ENCODE results near the gene C17orf114.

Gene C17orf114

DNA sequence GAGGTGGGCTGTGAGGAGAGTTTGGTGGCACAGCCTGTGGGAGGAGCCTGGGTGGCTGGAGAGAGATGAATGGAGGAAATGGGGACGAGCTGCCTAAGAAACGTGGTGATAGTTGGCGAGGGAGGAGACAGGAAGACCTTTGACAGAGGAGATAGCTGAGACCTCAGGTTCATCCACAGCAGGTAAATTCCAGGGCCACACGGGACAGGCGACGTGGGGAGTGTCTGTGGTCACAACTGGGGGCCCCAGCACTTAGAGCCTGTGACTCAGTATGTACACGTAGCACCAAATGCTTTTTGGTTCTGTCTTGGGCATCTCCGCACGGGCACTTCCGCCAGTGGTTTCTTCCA, 38.7 kb upstream of the C17orf114 start (continued):
- TF ChIP-seq, protein P1, sequence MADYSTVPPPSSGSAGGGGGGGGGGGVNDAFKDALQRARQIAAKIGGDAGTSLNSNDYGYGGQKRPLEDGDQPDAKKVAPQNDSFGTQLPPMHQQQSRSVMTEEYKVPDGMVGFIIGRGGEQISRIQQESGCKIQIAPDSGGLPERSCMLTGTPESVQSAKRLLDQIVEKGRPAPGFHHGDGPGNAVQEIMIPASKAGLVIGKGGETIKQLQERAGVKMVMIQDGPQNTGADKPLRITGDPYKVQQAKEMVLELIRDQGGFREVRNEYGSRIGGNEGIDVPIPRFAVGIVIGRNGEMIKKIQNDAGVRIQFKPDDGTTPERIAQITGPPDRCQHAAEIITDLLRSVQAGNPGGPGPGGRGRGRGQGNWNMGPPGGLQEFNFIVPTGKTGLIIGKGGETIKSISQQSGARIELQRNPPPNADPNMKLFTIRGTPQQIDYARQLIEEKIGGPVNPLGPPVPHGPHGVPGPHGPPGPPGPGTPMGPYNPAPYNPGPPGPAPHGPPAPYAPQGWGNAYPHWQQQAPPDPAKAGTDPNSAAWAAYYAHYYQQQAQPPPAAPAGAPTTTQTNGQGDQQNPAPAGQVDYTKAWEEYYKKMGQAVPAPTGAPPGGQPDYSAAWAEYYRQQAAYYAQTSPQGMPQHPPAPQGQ (CRISPR knock-in tag; IDR thresholded peaks at IDR 0.05; ENCODE audit: borderline replicate concordance) = no peak

DNA sequence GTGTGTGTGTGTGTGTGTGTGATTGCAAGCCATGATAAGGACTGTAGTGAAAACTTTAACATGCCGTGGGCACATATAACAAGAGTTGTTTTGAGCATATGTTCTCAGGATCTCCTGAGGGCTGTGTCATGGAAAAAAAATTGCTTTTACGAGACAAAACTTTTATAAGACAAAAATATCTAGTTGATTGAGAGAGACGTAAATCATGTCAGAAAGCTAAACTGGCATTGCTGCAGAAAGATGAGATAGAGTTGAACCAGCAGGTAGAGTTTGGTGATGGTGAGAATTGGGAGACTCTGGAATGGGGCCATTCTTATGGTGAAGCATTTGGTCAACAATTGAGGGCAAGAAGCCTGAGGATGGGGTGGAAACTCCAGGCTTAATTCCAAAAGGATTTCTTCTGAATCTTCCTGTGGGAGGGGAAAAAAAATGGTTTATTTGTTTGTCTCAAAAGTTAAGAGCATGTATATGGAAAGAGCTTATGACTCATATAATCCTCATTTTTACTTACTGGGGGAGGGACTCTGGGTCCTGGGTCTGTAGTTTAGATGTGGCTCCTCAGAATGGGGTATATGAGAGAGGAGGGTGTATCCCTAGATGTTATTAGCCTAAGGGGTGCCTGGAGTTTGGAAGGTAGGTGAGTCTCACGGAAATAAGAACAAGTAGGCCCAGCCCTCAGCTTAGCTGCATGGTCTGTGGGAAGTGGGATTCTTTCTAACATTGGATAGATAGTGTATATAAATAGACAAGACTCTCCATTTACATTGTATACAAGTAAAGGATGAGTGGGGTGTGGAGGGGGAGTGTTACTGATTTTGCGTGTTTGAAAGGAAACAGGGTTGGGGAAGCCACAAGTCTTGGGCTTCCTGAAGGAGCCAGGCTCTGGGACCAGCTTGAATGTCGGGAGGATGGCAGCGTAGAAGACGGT, 38.1 kb upstream of the C17orf114 start:
- 95% methylated on average over 8 of the region's 8 CpGs for WGBS (ENCODE audit: low lambda C conversion rate)
- DNase-seq (ENCODE audit: low spot score) (no peak), ATAC-seq (no peak), FAIRE-seq (no peak)
- Histone ChIP-seq H3K27me3 (ENCODE audit: control insufficient read depth in 1 of 2, insufficient read depth in 2 of 2, low read length in 2 of 2) (no peaks in the 10 kb centered on the region), H3K4me2 (ENCODE audit: low read depth, low read length) (no peak overlapping the region), H3K27ac (ENCODE audit: extremely low read length, insufficient read depth, low read length) (no peak overlapping the region), H3K9me3 (ENCODE audit: low read length) (no peaks in the 10 kb centered on the region), H4K20me1 (ENCODE audit: insufficient read depth, low read length) (peaks cover 41% of the 10 kb centered on the region), H3K36me3 (replicated peaks in 1 of 2; ENCODE audit: control insufficient read depth in 1 of 2, insufficient read depth in 2 of 2, low read length in 2 of 2) (peaks cover 5 to 29% of the 10 kb centered on the region in 2 experiments; a peak in 4 of 5 replicates), H3K4me1 (ENCODE audit: insufficient read depth, low read length) (peaks cover 64% of the 10 kb centered on the region), H3K4me3 (replicated peaks in 1 of 3; ENCODE audit: insufficient read depth in 1 of 3, low read depth in 2 of 3, low read length in 3 of 3) (no peak overlapping the region), H3K9ac (ENCODE audit: insufficient read depth, low read depth, low read length) (no peak overlapping the region), H2AFZ (ENCODE audit: low read length) (no peak overlapping the region), H3K79me2 (ENCODE audit: insufficient read depth, low read length) (peaks cover 89% of the 10 kb centered on the region)
- intact Hi-C loops (cut with micrococcal nuclease; ENCODE audit: unreplicated experiment) (loop anchor here (10.0 kb wide), 1 partner anchor 45 kb away; no protein-coding TSS in a partner anchor), in situ Hi-C loops (cut with HindIII; ENCODE audit: extremely low pct_ligation_motif_present, low pct_unique_long_range_greater_than_20kb) (no loop called here)
- TF ChIP-seq, protein P2, sequence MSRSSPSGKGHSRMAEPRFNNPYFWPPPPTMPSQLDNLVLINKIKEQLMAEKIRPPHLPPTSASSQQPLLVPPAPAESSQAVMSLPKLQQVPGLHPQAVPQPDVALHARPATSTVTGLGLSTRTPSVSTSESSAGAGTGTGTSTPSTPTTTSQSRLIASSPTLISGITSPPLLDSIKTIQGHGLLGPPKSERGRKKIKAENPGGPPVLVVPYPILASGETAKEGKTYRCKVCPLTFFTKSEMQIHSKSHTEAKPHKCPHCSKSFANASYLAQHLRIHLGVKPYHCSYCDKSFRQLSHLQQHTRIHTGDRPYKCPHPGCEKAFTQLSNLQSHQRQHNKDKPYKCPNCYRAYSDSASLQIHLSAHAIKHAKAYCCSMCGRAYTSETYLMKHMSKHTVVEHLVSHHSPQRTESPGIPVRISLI (CRISPR knock-in tag; IDR thresholded peaks at IDR 0.05; ENCODE audit: borderline replicate concordance) = no peak
- TF ChIP-seq ZNF557 (CRISPR knock-in tag; IDR thresholded peaks at IDR 0.05) (no peak), KAT7 (CRISPR knock-in tag; IDR thresholded peaks at IDR 0.05; ENCODE audit: borderline replicate concordance) (no peak), ATM (IDR thresholded peaks at IDR 0.05; ENCODE audit: borderline replicate concordance) (no peak), ZNF382 (CRISPR knock-in tag; IDR thresholded peaks at IDR 0.05; ENCODE audit: borderline replicate concordance) (no peak), EEA1 (CRISPR knock-in tag; IDR thresholded peaks at IDR 0.05; ENCODE audit: borderline replicate concordance) (no peak), ZC3H4 (CRISPR knock-in tag; IDR thresholded peaks at IDR 0.05; ENCODE audit: borderline replicate concordance) (no peak), ZNF7 (CRISPR knock-in tag; IDR thresholded peaks at IDR 0.05) (no peak)
- TF ChIP-seq, protein P3, sequence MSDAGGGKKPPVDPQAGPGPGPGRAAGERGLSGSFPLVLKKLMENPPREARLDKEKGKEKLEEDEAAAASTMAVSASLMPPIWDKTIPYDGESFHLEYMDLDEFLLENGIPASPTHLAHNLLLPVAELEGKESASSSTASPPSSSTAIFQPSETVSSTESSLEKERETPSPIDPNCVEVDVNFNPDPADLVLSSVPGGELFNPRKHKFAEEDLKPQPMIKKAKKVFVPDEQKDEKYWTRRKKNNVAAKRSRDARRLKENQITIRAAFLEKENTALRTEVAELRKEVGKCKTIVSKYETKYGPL (CRISPR knock-in tag; IDR thresholded peaks at IDR 0.05) = no peak
- POLR2A ChIA-PET = interaction anchor here (0.6 kb wide), 1 partner anchor 12 kb away, joined by 3 read pairs; no protein-coding TSS in a partner anchor
- BruUV-seq (replicated peaks) = no TSS peak
- CTCF ChIA-PET (ENCODE audit: low intra/inter-chr PET ratio, low total read pairs) = no interaction called here
